T-helper 22 cell (primary cell): ENCODE results near the gene CBX8.

Source experiments
- DNase-seq: peaks from one replicate; pipeline ENCODE4 v3.0.0-alpha.2; 2020; ENCODE audit warnings: low read depth

The CBX8 gene

GRCh38 chr17:79835470-79835899, 38.6 kb upstream of the CBX8 start:
- no peak for DNase-seq

- no peak for DNase-seq
Observed at GRCh38 chr17:79834565-79835469, 37.9 kb upstream of the CBX8 start.

- no peak for DNase-seq
Observed at GRCh38 chr17:79833744-79834564, 37.1 kb upstream of the CBX8 start.

- DNase-seq = no peak
Observed at GRCh38 chr17:79833110-79833450, 36.2 kb upstream of the CBX8 start.

GRCh38 chr17:79832218-79833109, 35.6 kb upstream of the CBX8 start:
- no peak for DNase-seq

GRCh38 chr17:79831265-79832217, 34.7 kb upstream of the CBX8 start:
- no peak for DNase-seq

GRCh38 chr17:79830763-79831264, 33.9 kb upstream of the CBX8 start:
- no peak for DNase-seq

GRCh38 chr17:79830303-79830702, 33.4 kb upstream of the CBX8 start:
- no peak for DNase-seq

- no peak for DNase-seq
Observed at GRCh38 chr17:79829457-79829856, 32.6 kb upstream of the CBX8 start.

GRCh38 chr17:79829004-79829403, 32.1 kb upstream of the CBX8 start:
- no peak for DNase-seq

- DNase-seq = no peak
Observed at GRCh38 chr17:79826841-79827578, 30.1 kb upstream of the CBX8 start.

GRCh38 chr17:79826204-79826680, 29.4 kb upstream of the CBX8 start:
- DNase-seq = no peak

GRCh38 chr17:79825580-79825921, 28.7 kb upstream of the CBX8 start:
- DNase-seq = no peak

- DNase-seq = no peak
Observed at GRCh38 chr17:79824893-79825579, 28.2 kb upstream of the CBX8 start.

- DNase-seq = no peak
Observed at GRCh38 chr17:79824234-79824633, 27.4 kb upstream of the CBX8 start.

GRCh38 chr17:79822583-79823124, 25.8 kb upstream of the CBX8 start:
- DNase-seq = no peak

- DNase-seq = no peak
Observed at GRCh38 chr17:79821331-79822095, 24.6 kb upstream of the CBX8 start.

GRCh38 chr17:79820959-79821330, 24.1 kb upstream of the CBX8 start:
- no peak for DNase-seq
